Tibial nerve (tissue), 4 donors: ENCODE results near the gene TOPAZ1. TPM values are rescaled to one million over a fixed set of nuclear protein-coding genes. Genes with fewer than 3 reads are reported as not detected.

Source experiments
- DNase-seq, 2 donors: peaks; one replicate each; pipeline ENCODE4 v3.0.0-alpha.2; 2019; ENCODE audit warnings: low spot score in 2 of 2
- H3K27ac ChIP-seq, 4 donors: fragments of 200-600 bp; sonication (generic) in 3 of 4; one replicate each; pipeline ENCODE4 v1.5.1; 2017 to 2019; ENCODE audit warnings: mild to moderate bottlenecking in 1 of 4
- H3K27me3 ChIP-seq, 2 donors: fragments of 200-600 bp; sonication (generic) in 1 of 2; one replicate each; pipeline versions ENCODE4 v1.5.1 to v1.6.0; 2017 to 2019
- H3K36me3 ChIP-seq, 3 donors: fragments of 200-600 bp; sonication (generic); one replicate each; pipeline ENCODE4 v1.5.1; 2018 to 2019
- H3K4me1 ChIP-seq, 4 donors: fragments of 200-600 bp; sonication (generic) in 3 of 4; one replicate each; pipeline ENCODE4 v1.5.1; 2017 to 2019
- H3K4me3 ChIP-seq, 4 donors: fragments of 200-600 bp; sonication (generic) in 3 of 4; one replicate each; pipeline ENCODE4 v1.5.1; 2017 to 2019; ENCODE audit warnings: mild to moderate bottlenecking in 1 of 4, moderate library complexity in 1 of 4
- H3K9me3 ChIP-seq, 4 donors: fragments of 200-600 bp; sonication (generic) in 3 of 4; one replicate each; pipeline ENCODE4 v1.5.1; 2017 to 2019
- EP300 ChIP-seq, 2 donors: sonication (generic); formaldehyde crosslinking; IDR thresholded peaks; one replicate each; pipeline ENCODE4 v1.6.1; 2017; ENCODE audit warnings: antibody characterized with exemption in 2 of 2, mild to moderate bottlenecking in 1 of 2
- POLR2A ChIP-seq, 2 donors: fragments of 450-650 bp; IDR thresholded peaks; one replicate each; pipeline ENCODE4 v1.6.1; 2017; ENCODE audit warnings: antibody characterized with exemption in 2 of 2, mild to moderate bottlenecking in 2 of 2, moderate library complexity in 2 of 2
- WGBS, 2 donors: methylation state at CpG; one replicate each; pipeline ENCODE4 v1.1.5; 2018; 5-methylcytosine and 5-hydroxymethylcytosine counted together
- total RNA-seq, 4 donors: library from RNA; depleted of rRNA; stranded (reverse); fragments of >200 nt; gene quantifications; one replicate each; pipeline ENCODE4 v1.1.0, GENCODE V29; 2016
- TF ChIP-seq, protein P1 (sequence below), 5 experiments: fragments of 200-600 bp in 3 of 5; fragments of 450-650 bp in 2 of 5; sonication (generic) in 3 of 5; IDR thresholded peaks; one replicate each; pipeline ENCODE4 v1.5.1; 2016 to 2019; ENCODE audit warnings: antibody characterized with exemption in 5 of 5, mild to moderate bottlenecking in 3 of 5, moderate library complexity in 2 of 5

Gene TOPAZ1
- total RNA-seq: not detected

DNA sequence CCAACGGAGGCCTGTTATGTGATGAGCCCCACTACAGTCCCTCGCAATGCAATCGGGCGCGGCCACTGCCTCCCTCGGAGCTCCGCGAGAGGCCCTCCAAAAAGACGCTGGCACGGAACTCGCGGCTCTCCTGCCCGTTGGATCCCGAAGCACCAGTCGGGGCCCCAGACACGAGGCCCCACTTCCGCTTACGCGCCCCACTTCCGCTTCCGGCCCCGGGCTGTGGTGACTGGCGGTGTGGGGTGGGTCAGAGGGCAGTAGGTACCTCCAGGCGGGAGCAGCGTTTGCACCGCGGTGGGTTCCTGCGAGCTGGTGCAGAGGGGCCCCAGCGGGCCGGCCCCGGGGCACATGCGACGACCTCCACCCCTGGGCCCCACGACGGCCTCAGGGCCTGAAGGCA is at the start of gene TOPAZ1:
Gene TOPAZ1 (plus strand): TSS at position 181 of the 400 bp plus-strand sequence. CDS start 168 bp downstream, at position 349.
- Histone ChIP-seq H3K36me3 (no peaks in the 10 kb centered on the region), H3K4me3 (no peak within 1 kb of the TSS), H3K27me3 (no peaks in the 10 kb centered on the region), H3K9me3 (no peaks in the 10 kb centered on the region), H3K27ac (no peak within 1 kb of the TSS), H3K4me1 (no peaks in the 10 kb centered on the region)
- DNase-seq: no peak
- TF ChIP-seq, protein P1, sequence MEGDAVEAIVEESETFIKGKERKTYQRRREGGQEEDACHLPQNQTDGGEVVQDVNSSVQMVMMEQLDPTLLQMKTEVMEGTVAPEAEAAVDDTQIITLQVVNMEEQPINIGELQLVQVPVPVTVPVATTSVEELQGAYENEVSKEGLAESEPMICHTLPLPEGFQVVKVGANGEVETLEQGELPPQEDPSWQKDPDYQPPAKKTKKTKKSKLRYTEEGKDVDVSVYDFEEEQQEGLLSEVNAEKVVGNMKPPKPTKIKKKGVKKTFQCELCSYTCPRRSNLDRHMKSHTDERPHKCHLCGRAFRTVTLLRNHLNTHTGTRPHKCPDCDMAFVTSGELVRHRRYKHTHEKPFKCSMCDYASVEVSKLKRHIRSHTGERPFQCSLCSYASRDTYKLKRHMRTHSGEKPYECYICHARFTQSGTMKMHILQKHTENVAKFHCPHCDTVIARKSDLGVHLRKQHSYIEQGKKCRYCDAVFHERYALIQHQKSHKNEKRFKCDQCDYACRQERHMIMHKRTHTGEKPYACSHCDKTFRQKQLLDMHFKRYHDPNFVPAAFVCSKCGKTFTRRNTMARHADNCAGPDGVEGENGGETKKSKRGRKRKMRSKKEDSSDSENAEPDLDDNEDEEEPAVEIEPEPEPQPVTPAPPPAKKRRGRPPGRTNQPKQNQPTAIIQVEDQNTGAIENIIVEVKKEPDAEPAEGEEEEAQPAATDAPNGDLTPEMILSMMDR (IDR thresholded peaks at IDR 0.05): no peak
- no peak for TF ChIP-seq POLR2A (IDR thresholded peaks at IDR 0.05)
- no peak for TF ChIP-seq EP300 (IDR thresholded peaks at IDR 0.05)
- WGBS, 2 donors: 96 to 97% methylated on average over 27 to 35 of the region's 35 CpGs

DNA sequence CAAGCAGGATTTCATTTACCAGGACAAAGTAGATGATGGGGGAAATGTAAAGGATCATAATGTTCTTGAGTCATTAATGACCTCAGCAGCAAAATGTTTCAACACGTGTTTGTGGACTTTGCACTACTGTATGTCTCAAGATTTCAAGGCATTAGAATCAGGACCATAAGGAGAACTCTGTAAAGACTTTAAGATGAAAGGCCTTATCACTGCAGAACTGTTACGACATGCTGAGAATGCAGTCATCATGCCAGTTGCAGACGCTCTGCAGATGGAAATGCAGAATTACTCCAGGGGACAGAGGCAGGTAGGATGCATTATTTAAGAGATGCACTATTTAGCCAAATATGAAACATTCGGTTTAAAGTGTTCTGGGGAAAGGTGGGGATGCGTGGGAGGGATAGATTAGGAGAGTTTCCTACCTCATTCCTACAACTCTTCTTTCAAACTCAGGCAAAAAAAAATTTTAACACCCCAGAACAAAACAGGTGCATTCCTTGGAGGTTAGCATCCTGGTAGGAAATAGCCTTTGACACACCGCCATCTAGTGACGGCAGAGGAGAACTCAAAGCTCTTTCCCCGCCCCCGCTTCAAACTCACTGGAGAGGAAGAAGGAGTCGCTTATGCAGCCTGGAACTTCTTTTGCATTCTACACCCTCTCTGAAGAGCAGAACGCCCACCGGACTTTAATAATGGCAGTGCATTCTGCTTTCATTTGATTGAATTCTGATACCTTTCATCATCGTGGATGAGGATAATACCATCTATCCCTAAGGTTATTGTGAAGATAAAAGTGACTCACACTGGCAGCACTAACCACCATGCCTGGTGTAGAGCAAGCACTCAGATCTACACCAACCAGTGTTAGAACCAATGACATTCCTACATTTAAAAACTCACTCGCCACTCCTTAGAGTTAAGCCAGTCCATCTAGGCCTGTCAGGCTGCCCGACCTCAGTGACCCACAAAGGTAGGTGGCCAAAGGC is 43.1 kb upstream of the TOPAZ1 start:
- 13 to 15% methylated on average over 15 of the region's 15 CpGs for whole genome bisulfite sequencing, 2 donors
- Histone ChIP-seq H3K4me1 (no peaks in the 10 kb centered on the region), H3K36me3 (no peaks in the 10 kb centered on the region), H3K4me3 (no peak overlapping the region), H3K27ac (no peak overlapping the region), H3K9me3 (no peaks in the 10 kb centered on the region), H3K27me3 (no peaks in the 10 kb centered on the region)
- TF ChIP-seq, protein P1 (IDR thresholded peaks at IDR 0.05): peak; percentile 67 to 80 (median 74)
- no peak for TF ChIP-seq EP300 (IDR thresholded peaks at IDR 0.05)
- peak; percentile 47 to 75 for DNase-seq

DNA sequence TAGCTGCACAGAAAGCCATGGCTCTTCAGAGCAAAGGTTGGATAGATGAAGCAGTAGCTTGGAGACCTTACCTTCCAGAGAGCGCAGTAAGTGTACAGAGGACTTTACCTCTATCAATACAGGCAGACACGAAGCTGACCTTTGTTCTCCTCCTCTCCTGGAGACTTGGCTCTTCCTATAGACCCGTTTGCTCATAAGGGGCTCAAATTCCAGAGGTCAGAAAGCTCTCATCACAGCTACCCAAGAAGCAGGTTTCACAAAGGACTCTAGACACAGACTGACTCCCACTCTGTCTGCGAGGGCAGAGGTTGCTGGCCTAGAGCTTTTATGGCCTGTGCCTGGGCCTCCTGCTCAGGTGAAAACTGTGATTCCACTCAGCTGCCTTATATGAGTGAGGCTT is 35.4 kb upstream of the TOPAZ1 start:
- H3K9me3 ChIP-seq: no peaks in the 10 kb centered on the region
- WGBS, 2 donors: 65 to 68% methylated on average over 4 of the region's 4 CpGs
- no peak overlapping the region for H3K27ac ChIP-seq
- no peak for DNase-seq
- no peak overlapping the region for H3K4me3 ChIP-seq
- H3K36me3 ChIP-seq: no peaks in the 10 kb centered on the region
- H3K4me1 ChIP-seq: no peaks in the 10 kb centered on the region
- no peaks in the 10 kb centered on the region for H3K27me3 ChIP-seq
- TF ChIP-seq POLR2A (IDR thresholded peaks at IDR 0.05): no peak
- no peak for TF ChIP-seq EP300 (IDR thresholded peaks at IDR 0.05)
- TF ChIP-seq, protein P1 (IDR thresholded peaks at IDR 0.05): no peak

DNA sequence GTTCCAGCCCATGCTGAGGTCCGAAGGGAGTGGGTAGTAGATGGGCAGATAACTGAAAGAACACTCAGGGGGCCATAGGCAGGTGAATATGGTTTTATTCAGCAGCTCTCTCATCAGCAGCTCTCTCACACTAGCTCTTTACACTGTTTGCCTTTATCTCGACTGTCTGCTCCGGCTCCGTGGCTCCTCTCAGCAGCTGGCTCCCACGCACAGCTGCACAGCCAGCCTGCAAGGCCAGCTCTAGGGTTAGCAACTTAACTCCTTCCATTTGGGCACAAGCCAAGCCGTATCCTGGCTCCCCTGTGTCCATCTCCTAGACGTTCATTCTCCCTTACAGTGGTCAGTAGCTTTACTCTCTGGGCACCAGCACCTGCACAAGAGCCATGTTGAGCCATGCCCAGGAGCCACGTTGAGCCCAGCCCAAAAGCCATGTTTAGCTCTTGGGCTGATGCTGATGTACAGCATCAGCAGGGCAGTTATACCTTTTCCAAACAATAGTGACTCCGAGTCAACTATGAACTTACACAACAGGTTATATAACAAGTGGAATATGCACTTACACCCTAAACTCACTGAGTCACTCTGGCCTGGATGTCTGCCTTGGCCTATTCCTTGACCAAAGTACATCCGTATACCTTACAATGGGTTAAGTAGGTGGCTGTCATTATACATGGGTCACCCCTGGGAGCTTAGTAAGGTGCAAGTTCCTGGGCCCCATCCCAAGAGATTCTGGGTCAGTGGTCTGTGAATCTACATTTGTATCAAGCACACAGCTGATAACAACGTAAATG is 34.6 kb upstream of the TOPAZ1 start:
- no peak overlapping the region for H3K4me3 ChIP-seq
- no peaks in the 10 kb centered on the region for H3K27me3 ChIP-seq
- no peak for DNase-seq
- H3K27ac ChIP-seq: no peak overlapping the region
- 72% methylated on average over 11 of the region's 11 CpGs for WGBS, 2 donors
- H3K36me3 ChIP-seq: no peaks in the 10 kb centered on the region
- H3K9me3 ChIP-seq: no peaks in the 10 kb centered on the region
- H3K4me1 ChIP-seq: no peaks in the 10 kb centered on the region
- TF ChIP-seq, protein P1 (IDR thresholded peaks at IDR 0.05): no peak
- no peak for TF ChIP-seq POLR2A (IDR thresholded peaks at IDR 0.05)
- no peak for TF ChIP-seq EP300 (IDR thresholded peaks at IDR 0.05)
